IPS DF 4.7 (cell line): ENCODE data around the gene ATP9B.
"Not testable (repeated sequence)": the region's sequence is repeated elsewhere in the genome, so short reads cannot be mapped to it uniquely, and the experiment has no call there.

ENCODE experiments used
- DNase-seq: peaks from one replicate; pipeline ENCODE4 v3.0.0-alpha.2; 2013; ENCODE audit warnings: low spot score; ENCODE audit errors: extremely low read depth

ATP9B gene

DNA sequence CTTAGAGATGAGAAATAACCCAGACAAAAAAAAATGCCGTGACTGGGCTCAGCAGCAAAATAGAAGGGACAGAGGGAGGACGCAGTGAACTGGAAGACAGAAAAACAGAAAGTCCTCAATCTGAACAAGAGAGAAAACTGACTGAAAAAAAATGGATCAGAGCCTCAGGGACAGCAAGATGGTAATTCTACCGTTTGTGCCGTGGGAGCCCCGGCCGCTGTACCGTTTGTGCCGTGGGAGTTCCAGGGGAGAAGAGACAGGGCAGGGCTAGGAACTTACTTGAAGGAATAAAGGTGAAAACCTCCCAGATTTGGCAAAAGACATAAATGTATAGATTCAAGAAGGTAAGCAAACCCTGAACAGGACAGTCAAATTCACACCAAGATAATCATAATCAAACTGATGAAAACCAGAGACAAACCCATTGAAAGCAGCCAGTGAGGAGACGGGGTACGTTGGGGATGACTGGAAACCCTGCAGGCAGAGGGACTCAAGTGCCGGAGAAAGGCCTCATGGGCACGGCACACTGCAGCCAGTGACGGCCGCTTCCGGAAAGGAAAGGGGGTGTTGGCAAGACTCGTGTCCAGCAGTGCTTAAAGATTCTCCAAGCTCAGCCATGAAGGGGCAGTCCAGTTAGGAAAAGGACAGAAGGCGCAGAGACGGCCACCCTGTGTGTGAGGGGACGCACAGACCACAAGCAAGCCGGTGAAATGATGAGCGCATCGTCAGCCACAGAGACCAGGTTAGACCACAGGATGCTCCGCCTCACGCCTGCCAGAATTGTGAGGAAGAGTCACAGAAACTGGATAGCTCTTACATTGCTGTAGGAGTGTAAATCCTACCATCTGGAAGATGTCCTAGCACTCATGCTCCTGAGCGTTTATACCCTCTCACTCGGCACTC, 286.5 kb downstream of the ATP9B start:
- no peak for DNase-seq

GRCh38 chr18:79356435-79356834, 287.2 kb downstream of the ATP9B start:
- no peak for DNase-seq

- DNase-seq: no peak
Measured at GRCh38 chr18:79360933-79361332, 291.7 kb downstream of the ATP9B start.

GRCh38 chr18:79361766-79362522, 292.8 kb downstream of the ATP9B start:
- no peak for DNase-seq

GRCh38 chr18:79365701-79366100, 296.5 kb downstream of the ATP9B start:
- DNase-seq: no peak

DNA sequence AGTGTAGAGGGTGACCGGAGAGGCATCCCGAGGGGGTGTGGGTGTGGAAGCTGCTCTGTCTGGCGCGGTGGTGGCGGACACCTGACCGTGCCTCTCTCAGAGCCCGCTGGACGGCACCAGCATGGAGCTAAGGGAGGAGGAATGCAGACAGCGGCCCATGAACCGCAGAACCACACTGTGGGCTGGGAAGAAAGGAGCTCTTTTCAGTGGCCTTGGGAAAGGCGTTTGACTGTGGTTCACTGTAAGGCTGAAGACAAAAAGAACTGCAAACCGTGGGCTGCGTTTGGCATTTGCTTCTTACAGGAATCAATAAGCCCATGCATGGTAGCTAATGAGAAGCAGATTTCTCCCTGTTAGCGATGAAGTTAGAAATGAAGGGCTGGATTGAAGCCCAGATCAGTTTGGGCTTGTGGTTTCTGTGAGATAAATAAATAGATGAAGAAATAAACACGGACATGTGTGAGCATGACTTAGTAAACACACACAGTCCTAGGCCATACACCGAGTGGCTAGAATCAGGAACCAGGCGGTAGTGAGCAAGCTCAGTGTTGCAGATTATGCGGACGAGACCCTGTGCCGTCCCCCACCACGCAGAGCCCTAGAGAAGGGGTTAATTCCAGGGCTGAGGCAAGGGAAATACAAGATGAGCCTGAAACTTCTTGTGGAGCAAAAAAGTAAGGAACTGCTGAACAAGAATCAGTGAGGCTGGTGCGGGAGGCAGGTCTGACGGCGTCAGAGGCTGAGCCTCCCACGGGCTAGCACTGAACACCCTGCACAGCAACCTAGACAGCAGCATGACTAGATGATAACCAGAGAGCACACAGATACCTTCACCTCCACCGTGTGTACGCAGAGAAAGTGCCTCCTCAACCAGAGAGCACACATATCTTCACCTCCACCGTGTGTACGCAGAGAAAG, 297.2 kb downstream of the ATP9B start:
- DNase-seq: no peak

- DNase-seq: no peak
Measured at GRCh38 chr18:79367480-79367879, 298.3 kb downstream of the ATP9B start.

- no peak for DNase-seq
Measured at GRCh38 chr18:79367989-79368388, 298.8 kb downstream of the ATP9B start.

- no peak for DNase-seq
Measured at GRCh38 chr18:79368681-79369080, 299.5 kb downstream of the ATP9B start.

GRCh38 chr18:79371561-79372121, 302.4 kb downstream of the ATP9B start:
- DNase-seq: no peak

- no peak for DNase-seq
Measured at GRCh38 chr18:79372461-79372860, 303.3 kb downstream of the ATP9B start.

GRCh38 chr18:79372991-79373390, 303.8 kb downstream of the ATP9B start:
- no peak for DNase-seq

GRCh38 chr18:79373736-79374135, 304.5 kb downstream of the ATP9B start:
- DNase-seq: no peak

GRCh38 chr18:79374408-79375171, 305.4 kb downstream of the ATP9B start:
- no peak for DNase-seq

DNA sequence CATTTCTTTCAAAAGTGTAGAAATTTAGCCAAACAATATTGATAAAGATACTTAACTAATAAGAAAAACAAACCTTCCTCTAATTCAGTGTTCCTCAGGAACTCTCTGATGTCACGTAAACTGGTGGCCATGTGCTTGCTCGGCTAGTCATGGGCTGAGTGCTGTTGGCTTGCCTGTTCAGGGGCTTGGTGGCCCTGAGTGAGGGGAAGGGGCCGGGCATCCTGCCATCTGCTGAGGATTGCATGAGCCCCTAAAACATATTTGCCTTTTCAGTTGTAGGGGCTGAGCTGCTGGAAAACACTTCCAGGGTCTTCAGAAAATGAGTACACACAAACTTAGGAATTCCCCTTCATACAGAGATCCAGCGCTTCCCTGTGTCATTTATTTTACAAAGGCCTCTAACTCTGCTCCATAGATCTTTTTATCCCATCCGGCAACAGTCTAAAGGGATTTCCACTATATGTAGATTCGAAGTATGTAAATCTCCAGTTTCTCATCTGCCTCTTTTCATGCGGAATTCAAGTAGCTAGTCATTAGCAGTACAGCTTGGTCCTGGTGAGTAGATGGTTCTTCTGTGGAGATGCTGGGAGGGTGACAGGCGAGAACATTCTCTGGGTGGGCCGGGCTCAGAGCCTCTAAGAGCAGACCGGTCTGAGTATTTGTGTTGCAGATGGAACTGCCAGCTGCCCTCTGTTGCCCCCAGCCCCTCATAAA, 306.4 kb downstream of the ATP9B start:
- DNase-seq: no peak

DNA sequence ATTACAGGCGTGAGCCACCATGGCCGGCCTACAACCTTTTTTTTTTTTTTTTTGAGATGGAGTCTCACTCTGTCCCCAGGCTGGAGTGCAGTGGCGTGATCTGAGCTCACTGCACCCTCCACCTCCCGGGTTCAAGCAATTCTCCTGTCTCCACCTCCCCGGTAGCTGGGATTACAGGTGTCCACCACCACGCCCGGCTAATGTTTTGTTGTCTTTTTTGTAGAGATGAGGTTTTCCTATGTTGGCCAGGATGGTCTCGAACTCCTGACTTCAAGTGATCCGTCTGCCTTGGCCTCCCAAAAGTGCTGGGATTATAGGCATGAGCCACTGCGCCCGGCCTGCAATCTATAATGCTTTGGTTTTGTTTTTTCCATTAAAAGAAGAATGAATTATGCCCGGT, 307.5 kb downstream of the ATP9B start:
- not testable (repeated sequence) for DNase-seq

DNA sequence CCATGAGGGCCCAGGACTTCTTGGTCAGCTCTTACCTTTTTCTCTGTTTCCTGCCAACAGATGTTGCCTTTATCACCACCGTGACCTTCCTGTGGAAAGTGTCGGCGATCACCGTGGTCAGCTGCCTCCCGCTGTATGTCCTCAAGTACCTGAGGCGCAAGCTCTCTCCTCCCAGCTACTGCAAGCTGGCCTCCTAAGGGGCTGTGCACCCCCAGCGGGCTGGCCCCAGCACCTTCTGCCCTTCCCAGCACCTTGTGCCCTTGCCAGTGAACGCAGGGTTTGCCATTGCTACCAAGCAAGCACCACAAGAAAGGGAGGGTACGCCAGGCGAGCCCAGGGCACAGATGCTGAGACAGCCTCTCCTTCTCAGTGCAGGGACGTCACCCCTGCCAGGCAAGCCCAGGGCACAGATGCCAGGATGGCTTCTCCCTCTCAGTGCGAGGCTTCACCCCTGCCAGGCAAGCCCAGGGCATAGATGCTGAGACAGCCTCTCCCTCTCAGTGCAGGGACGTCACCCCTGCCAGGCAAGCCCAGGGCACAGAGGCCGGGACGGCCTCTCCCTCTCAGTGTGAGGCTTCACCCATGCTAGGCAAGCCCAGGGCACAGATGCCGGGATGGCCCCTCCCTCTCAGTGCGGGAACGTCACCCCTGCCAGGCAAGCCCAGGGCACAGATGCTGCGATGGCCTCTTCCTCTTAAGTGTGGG, 308.1 kb downstream of the ATP9B start:
- DNase-seq: no peak

GRCh38 chr18:79378536-79379250, 309.5 kb downstream of the ATP9B start:
- DNase-seq: no peak
